Eye (tissue), 1 donor: ENCODE measurements around the gene PRDX6.
"Not testable (repeated sequence)": the region's sequence is repeated elsewhere in the genome, so short reads cannot be mapped to it uniquely, and the experiment has no call there.

Source experiments
- DNase-seq: peaks from one replicate; pipeline ENCODE4 v3.0.0-alpha.2; 2015

PRDX6 gene

GRCh38 chr1:173469656-173470055, 7.5 kb upstream of the PRDX6 start:
- DNase-seq: no peak

- no peak for DNase-seq
Observed at GRCh38 chr1:173470608-173471007, 6.5 kb upstream of the PRDX6 start.

GRCh38 chr1:173473599-173474011, 3.5 kb upstream of the PRDX6 start:
- no peak for DNase-seq

GRCh38 chr1:173474097-173474779, 2.9 kb upstream of the PRDX6 start:
- no peak for DNase-seq

- not testable (repeated sequence) for DNase-seq
Observed at GRCh38 chr1:173474780-173475421, 2.2 kb upstream of the PRDX6 start.

- DNase-seq: no peak
Observed at GRCh38 chr1:173475564-173476196, 1.5 kb upstream of the PRDX6 start.

- peak; percentile 37 for DNase-seq
Observed at GRCh38 chr1:173476197-173476664, 904 bp upstream of the PRDX6 start.

- DNase-seq: peak; percentile 94
Observed at GRCh38 chr1:173476665-173477285, 360 bp upstream of the PRDX6 start.

- DNase-seq: no peak
Observed at GRCh38 chr1:173478094-173478674, 1.0 kb downstream of the PRDX6 start.

- no peak for DNase-seq
Observed at GRCh38 chr1:173479649-173480048, 2.5 kb downstream of the PRDX6 start.

GRCh38 chr1:173481195-173481772, 4.1 kb downstream of the PRDX6 start:
- DNase-seq: no peak

- no peak for DNase-seq
Observed at GRCh38 chr1:173482683-173483082, 5.5 kb downstream of the PRDX6 start.

- DNase-seq: no peak
Observed at GRCh38 chr1:173484276-173484675, 7.1 kb downstream of the PRDX6 start.

GRCh38 chr1:173485401-173485800, 8.3 kb downstream of the PRDX6 start:
- DNase-seq: no peak

GRCh38 chr1:173488001-173488400, 10.9 kb downstream of the PRDX6 start:
- no peak for DNase-seq

- DNase-seq: no peak
Observed at GRCh38 chr1:173489149-173489600, 12.0 kb downstream of the PRDX6 start.

GRCh38 chr1:173489929-173490328, 12.8 kb downstream of the PRDX6 start:
- no peak for DNase-seq

GRCh38 chr1:173491508-173491907, 14.4 kb downstream of the PRDX6 start:
- no peak for DNase-seq

- not testable (repeated sequence) for DNase-seq
Observed at GRCh38 chr1:173493125-173493524, 16.0 kb downstream of the PRDX6 start.

GRCh38 chr1:173495609-173496267, 18.6 kb downstream of the PRDX6 start:
- no peak for DNase-seq

- DNase-seq: no peak
Observed at GRCh38 chr1:173496757-173497320, 19.7 kb downstream of the PRDX6 start.

- DNase-seq: no peak
Observed at GRCh38 chr1:173499729-173500128, 22.6 kb downstream of the PRDX6 start.
